Osteoblast (primary cell): ENCODE measurements around the gene CAVIN1. TPM values are rescaled to one million over a fixed set of nuclear protein-coding genes. Genes with fewer than 3 reads are reported as not detected.

Source experiments
- DNase-seq: peaks from one replicate; pipeline ENCODE4 v3.0.0; 2011; ENCODE audit warnings: low spot score, mixed read lengths; ENCODE audit not compliant: insufficient read length; ENCODE audit errors: missing footprints
- H2AFZ ChIP-seq: 2 replicates; pipeline ENCODE4 v1.6.0; 2011; ENCODE audit warnings: mild to moderate bottlenecking, low read length
- H3K27ac ChIP-seq: 2 replicates; pipeline ENCODE4 v1.5.1; 2011; ENCODE audit warnings: mild to moderate bottlenecking, low read depth, low read length, moderate library complexity
- H3K27me3 ChIP-seq: 2 replicates; pipeline ENCODE4 v1.6.0; 2012; ENCODE audit warnings: mild to moderate bottlenecking, control low read depth, inconsistent platforms, low read length, moderate library complexity; ENCODE audit not compliant: insufficient read depth
- H3K36me3 ChIP-seq: 2 replicates; pipeline ENCODE4 v1.5.1; 2011; ENCODE audit warnings: mild to moderate bottlenecking, low read length, control low read depth, moderate library complexity; ENCODE audit not compliant: insufficient read depth
- H3K4me1 ChIP-seq: 2 replicates; pipeline ENCODE4 v1.5.1; 2011; ENCODE audit warnings: mild to moderate bottlenecking, low read length, control low read depth, moderate library complexity; ENCODE audit not compliant: insufficient read depth
- H3K4me2 ChIP-seq: 2 replicates; pipeline ENCODE4 v1.6.0; 2011; ENCODE audit warnings: mild to moderate bottlenecking, low read length; ENCODE audit not compliant: insufficient read depth
- H3K4me3 ChIP-seq: fragments of 200-600 bp; sonication (generic); 3 replicates; pipeline ENCODE4 v1.5.1; 2012; ENCODE audit warnings: mild to moderate bottlenecking, low read length, inconsistent platforms; ENCODE audit not compliant: insufficient read depth
- H3K79me2 ChIP-seq: 2 replicates; pipeline ENCODE4 v1.6.0; 2012; ENCODE audit warnings: mild to moderate bottlenecking, low read length, control low read depth, inconsistent platforms; ENCODE audit not compliant: insufficient read depth
- H3K9me3 ChIP-seq: 2 replicates; pipeline ENCODE4 v1.5.1; 2011; ENCODE audit warnings: low read depth, low read length, control low read depth
- H4K20me1 ChIP-seq: 2 replicates; pipeline ENCODE4 v1.6.0; 2012; ENCODE audit warnings: mild to moderate bottlenecking, low read length, control low read depth; ENCODE audit not compliant: insufficient read depth
- CTCF ChIP-seq: IDR thresholded peaks from 2 replicates; pipeline ENCODE4 v1.5.1; 2011; ENCODE audit warnings: mild to moderate bottlenecking, low read depth, low read length, moderate library complexity; ENCODE audit errors: extremely low read depth
- total RNA-seq: library from RNA; depleted of rRNA; stranded (reverse); fragments of >200 nt; gene quantifications from 2 replicates; pipeline ENCODE4 v1.2.3, GENCODE V29; 2012

The CAVIN1 gene
- total RNA-seq, 1 donor = 988 TPM

- DNase-seq = peak; percentile 85
- peaks cover 38% of the 10 kb centered on the region for H3K79me2 ChIP-seq
- H3K4me1 ChIP-seq = peaks cover 31% of the 10 kb centered on the region
- H3K36me3 ChIP-seq = no peaks in the 10 kb centered on the region
- no peaks in the 10 kb centered on the region for H3K27me3 ChIP-seq
- H3K27ac ChIP-seq = peak overlapping the region; percentile 42
- peak overlapping the region; percentile 67 for H2AFZ ChIP-seq
- H3K9me3 ChIP-seq = no peaks in the 10 kb centered on the region
- TF ChIP-seq CTCF = no peak
- peak overlapping the region; percentile 29 for H3K4me2 ChIP-seq
- H4K20me1 ChIP-seq = peaks cover 21% of the 10 kb centered on the region
- no peak overlapping the region for H3K4me3 ChIP-seq
These were observed 2.0 kb upstream of the CAVIN1 start for GRCh38 chr17:42424991-42425610.

- Histone ChIP-seq H3K4me3 (peak overlapping the region; percentile 100), H3K4me1 (peaks cover 41% of the 10 kb centered on the region), H2AFZ (no peak overlapping the region), H3K36me3 (peaks cover 2% of the 10 kb centered on the region), H3K4me2 (peak overlapping the region; percentile 86), H3K79me2 (peaks cover 51% of the 10 kb centered on the region), H4K20me1 (peaks cover 32% of the 10 kb centered on the region), H3K9me3 (no peaks in the 10 kb centered on the region), H3K27ac (peak overlapping the region; percentile 68), H3K27me3 (no peaks in the 10 kb centered on the region)
- no peak for DNase-seq
- no peak for TF ChIP-seq CTCF
These were observed 710 bp upstream of the CAVIN1 start for GRCh38 chr17:42423766-42424165.

- Histone ChIP-seq H3K27ac (peak overlapping the region; percentile 89), H3K4me1 (peaks cover 38% of the 10 kb centered on the region), H3K79me2 (peaks cover 64% of the 10 kb centered on the region), H3K9me3 (no peaks in the 10 kb centered on the region), H4K20me1 (peaks cover 45% of the 10 kb centered on the region), H3K4me3 (peak overlapping the region; percentile 100), H3K4me2 (peak overlapping the region; percentile 82), H3K36me3 (peaks cover 13% of the 10 kb centered on the region), H2AFZ (peak overlapping the region; percentile 31), H3K27me3 (no peaks in the 10 kb centered on the region)
- no peak for TF ChIP-seq CTCF
- peak; percentile 84 for DNase-seq
These were observed 571 bp downstream of the CAVIN1 start for GRCh38 chr17:42422412-42422957.

GRCh38 chr17:42421507-42422338, 1.3 kb downstream of the CAVIN1 start:
- H3K27ac ChIP-seq = peak overlapping the region; percentile 89
- TF ChIP-seq CTCF = no peak
- no peaks in the 10 kb centered on the region for H3K9me3 ChIP-seq
- no peak overlapping the region for H2AFZ ChIP-seq
- peaks cover 51% of the 10 kb centered on the region for H4K20me1 ChIP-seq
- peaks cover 71% of the 10 kb centered on the region for H3K79me2 ChIP-seq
- peak; percentile 95 for DNase-seq
- peaks cover 41% of the 10 kb centered on the region for H3K4me1 ChIP-seq
- peaks cover 19% of the 10 kb centered on the region for H3K36me3 ChIP-seq
- peak overlapping the region; percentile 100 for H3K4me3 ChIP-seq
- H3K27me3 ChIP-seq = no peaks in the 10 kb centered on the region
- peak overlapping the region; percentile 82 for H3K4me2 ChIP-seq
